ENCODE measurements around the gene ITSN1. TPM values are rescaled to one million over a fixed set of nuclear protein-coding genes. Genes with fewer than 3 reads are reported as not detected.

ITSN1 gene
- total and polyA plus RNA-seq, 3 donors from 2014 or later: 20.0 to 56.6 (median 48.4) TPM

GRCh38 chr21:33685613-33686197 lies 43.4 kb downstream of the ITSN1 start:
- H3K4me3 ChIP-seq: no peak overlapping the region
- intact Hi-C loops (cut with DNase I; ENCODE audit: low total_unique reads): no loop called here
- no peaks in the 10 kb centered on the region for H3K9me3 ChIP-seq
- peaks cover 14% of the 10 kb centered on the region for H3K4me1 ChIP-seq
- H3K36me3 ChIP-seq (ENCODE audit: low read depth, missing control alignments): no peaks in the 10 kb centered on the region
- H3K27ac ChIP-seq: peak overlapping the region in 1 of 2 donors; percentile 43
- H3K27me3 ChIP-seq: no peaks in the 10 kb centered on the region
- no peak for DNase-seq
- no peak for TF ChIP-seq CTCF (IDR thresholded peaks at IDR 0.05)
- no peak for TF ChIP-seq POLR2A (IDR thresholded peaks at IDR 0.05)

- DNase-seq: no peak
- H3K27me3 ChIP-seq: no peaks in the 10 kb centered on the region
- peaks cover 14% of the 10 kb centered on the region for H3K4me1 ChIP-seq
- intact Hi-C loops (cut with DNase I; ENCODE audit: low total_unique reads): no loop called here
- H3K4me3 ChIP-seq: no peak overlapping the region
- no peaks in the 10 kb centered on the region for H3K9me3 ChIP-seq
- WGBS, 2 donors: 76 to 91% methylated on average over 3 of the region's 3 CpGs
- no peaks in the 10 kb centered on the region for H3K36me3 ChIP-seq (ENCODE audit: low read depth, missing control alignments)
- no peak overlapping the region for H3K27ac ChIP-seq
- TF ChIP-seq CTCF (IDR thresholded peaks at IDR 0.05) (no peak), POLR2A (IDR thresholded peaks at IDR 0.05) (no peak)
These were observed 44.1 kb downstream of the ITSN1 start for GRCh38 chr21:33686386-33686785.

GRCh38 chr21:33687634-33688033 lies 45.3 kb downstream of the ITSN1 start:
- no peaks in the 10 kb centered on the region for H3K36me3 ChIP-seq (ENCODE audit: low read depth, missing control alignments)
- intact Hi-C loops (cut with DNase I; ENCODE audit: low total_unique reads): no loop called here
- TF ChIP-seq CTCF (IDR thresholded peaks at IDR 0.05) (no peak), POLR2A (IDR thresholded peaks at IDR 0.05) (no peak)
- 70 to 78% methylated on average over 3 of the region's 3 CpGs for WGBS, 2 donors
- DNase-seq: no peak
- H3K27ac ChIP-seq: no peak overlapping the region
- H3K4me1 ChIP-seq: peaks cover 14% of the 10 kb centered on the region
- no peaks in the 10 kb centered on the region for H3K27me3 ChIP-seq
- no peak overlapping the region for H3K4me3 ChIP-seq
- H3K9me3 ChIP-seq: no peaks in the 10 kb centered on the region

- H3K4me1 ChIP-seq: peaks cover 14% of the 10 kb centered on the region
- DNase-seq: no peak
- no peaks in the 10 kb centered on the region for H3K9me3 ChIP-seq
- TF ChIP-seq POLR2A (IDR thresholded peaks at IDR 0.05) (no peak), CTCF (IDR thresholded peaks at IDR 0.05) (no peak)
- no peak overlapping the region for H3K4me3 ChIP-seq
- H3K27me3 ChIP-seq: no peaks in the 10 kb centered on the region
- H3K27ac ChIP-seq: no peak overlapping the region
- no peaks in the 10 kb centered on the region for H3K36me3 ChIP-seq (ENCODE audit: low read depth, missing control alignments)
- intact Hi-C loops (cut with DNase I; ENCODE audit: low total_unique reads): no loop called here
- 47 to 71% methylated on average over 1 of the region's 1 CpG for WGBS, 2 donors
These were observed 46.1 kb downstream of the ITSN1 start for GRCh38 chr21:33688353-33688752.

- Histone ChIP-seq H3K36me3 (ENCODE audit: low read depth, missing control alignments) (no peaks in the 10 kb centered on the region), H3K4me3 (no peak overlapping the region), H3K4me1 (peaks cover 6% of the 10 kb centered on the region), H3K27me3 (no peaks in the 10 kb centered on the region), H3K9me3 (no peaks in the 10 kb centered on the region), H3K27ac (no peak overlapping the region)
- intact Hi-C loops (cut with DNase I; ENCODE audit: low total_unique reads): no loop called here
- no peak for DNase-seq
- 79% methylated on average over 5 of the region's 5 CpGs for WGBS, 2 donors
- TF ChIP-seq CTCF (IDR thresholded peaks at IDR 0.05): no peak
- TF ChIP-seq POLR2A (IDR thresholded peaks at IDR 0.05): no peak
These were observed 48.6 kb downstream of the ITSN1 start for GRCh38 chr21:33690874-33691273.
